NCI-H2171 treated with DMSO at 0.1 percent for 48 hours (cell line): Measurements from ENCODE around the gene FBXO21.
"Not testable (repeated sequence)": the region's sequence is repeated elsewhere in the genome, so short reads cannot be mapped to it uniquely, and the experiment has no call there.

Source experiments
- DNase-seq: peaks from one replicate; lab custom pipeline; 2025; lab: John Stamatoyannopoulos, UW

FBXO21 gene, protein sequence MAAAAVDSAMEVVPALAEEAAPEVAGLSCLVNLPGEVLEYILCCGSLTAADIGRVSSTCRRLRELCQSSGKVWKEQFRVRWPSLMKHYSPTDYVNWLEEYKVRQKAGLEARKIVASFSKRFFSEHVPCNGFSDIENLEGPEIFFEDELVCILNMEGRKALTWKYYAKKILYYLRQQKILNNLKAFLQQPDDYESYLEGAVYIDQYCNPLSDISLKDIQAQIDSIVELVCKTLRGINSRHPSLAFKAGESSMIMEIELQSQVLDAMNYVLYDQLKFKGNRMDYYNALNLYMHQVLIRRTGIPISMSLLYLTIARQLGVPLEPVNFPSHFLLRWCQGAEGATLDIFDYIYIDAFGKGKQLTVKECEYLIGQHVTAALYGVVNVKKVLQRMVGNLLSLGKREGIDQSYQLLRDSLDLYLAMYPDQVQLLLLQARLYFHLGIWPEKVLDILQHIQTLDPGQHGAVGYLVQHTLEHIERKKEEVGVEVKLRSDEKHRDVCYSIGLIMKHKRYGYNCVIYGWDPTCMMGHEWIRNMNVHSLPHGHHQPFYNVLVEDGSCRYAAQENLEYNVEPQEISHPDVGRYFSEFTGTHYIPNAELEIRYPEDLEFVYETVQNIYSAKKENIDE

DNA sequence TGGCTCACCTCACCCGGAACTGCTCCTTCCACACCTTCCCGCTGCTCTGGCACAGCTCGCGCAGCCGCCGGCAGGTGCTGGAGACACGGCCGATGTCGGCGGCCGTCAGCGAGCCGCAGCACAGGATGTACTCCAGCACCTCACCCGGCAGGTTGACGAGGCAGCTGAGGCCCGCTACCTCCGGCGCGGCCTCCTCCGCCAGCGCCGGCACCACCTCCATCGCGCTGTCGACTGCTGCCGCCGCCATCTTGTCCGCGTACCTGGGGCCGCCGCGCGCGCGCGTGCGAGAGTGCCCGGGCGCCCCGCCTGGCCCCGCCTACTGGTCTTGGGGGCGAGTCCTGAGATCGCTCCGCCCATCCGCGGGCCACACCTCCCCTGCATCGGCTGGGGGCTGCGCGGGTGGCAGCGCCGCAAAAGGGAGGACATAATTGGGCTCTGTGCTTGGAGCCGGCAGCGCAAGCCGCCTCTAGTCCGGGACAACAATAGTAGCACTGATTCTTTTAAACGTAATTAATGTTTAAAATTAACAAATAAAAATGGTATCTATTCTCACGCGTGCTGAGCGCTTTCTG, at the start of gene FBXO21:
TSS of gene FBXO21 (minus strand) at position 261 of the 572 bp plus-strand sequence. CDS start at position 247, 14 bp downstream.
- DNase-seq, result peak; percentile 90

DNA sequence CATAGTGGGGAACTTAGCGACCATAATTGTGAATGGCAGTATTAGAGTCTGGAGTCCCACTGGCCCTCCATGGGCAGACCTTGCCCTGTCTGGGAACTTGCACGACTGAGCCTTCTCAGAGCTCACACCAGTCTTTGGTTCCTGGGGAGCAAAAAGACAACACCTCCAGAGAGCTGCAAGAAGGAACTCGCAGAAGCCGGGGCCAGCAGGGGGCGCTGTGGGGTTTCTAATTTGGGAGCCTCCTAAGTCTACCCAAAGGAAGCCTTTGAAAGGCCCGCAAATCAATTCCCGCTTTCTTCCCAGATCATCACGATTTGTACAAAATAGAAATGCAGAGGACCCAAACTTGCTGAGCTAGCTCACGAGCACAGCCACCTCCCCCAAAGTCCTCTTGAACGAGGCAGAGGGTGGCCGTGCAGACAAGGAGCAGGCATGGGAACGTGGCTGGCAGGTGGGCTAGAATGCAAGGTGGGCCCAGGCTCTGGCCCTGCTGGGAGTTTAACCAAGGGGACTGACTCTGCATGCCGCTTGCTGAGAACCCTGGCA, 46.3 kb upstream of the FBXO21 start:
- DNase-seq, result peak; percentile 76

DNA sequence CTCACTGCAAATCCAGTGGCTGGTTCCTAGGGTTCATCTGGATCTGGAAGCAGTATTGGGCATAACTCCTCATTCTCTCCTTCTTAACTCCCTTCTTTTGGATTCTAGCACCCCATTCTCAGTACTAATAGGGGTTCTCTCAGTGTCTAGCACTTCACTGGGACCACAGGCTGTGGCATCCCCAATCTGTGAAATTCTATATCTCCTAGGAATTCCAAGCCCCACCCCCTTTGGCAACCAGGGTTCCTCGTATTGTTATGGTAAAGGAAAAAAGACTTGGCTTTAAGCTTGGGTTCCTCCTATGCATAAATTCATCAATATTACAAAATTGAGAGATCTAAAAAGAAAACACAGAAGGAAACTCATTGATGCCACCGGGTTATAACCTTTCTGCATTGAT, 45.0 kb upstream of the FBXO21 start:
- peak; percentile 12 for DNase-seq

DNA sequence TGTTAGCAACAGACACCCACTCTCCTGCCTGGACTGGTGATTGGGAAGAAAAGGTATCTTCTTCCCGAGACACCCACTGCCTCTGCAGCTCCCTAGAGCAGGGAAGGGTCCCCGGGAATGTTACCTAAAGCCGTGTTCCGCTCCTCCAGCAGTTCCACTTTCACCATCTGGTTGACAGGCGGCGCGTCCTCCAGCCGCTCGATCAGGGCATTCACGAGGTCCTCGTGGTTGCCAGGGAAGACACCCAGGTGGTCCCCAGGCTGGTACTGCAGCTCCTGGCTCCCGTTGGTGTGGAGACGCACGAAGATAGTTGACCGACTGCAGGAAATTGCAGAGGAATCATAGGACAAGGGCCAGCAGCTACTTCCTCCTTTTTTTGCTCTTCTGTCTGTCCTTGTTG, 44.2 kb upstream of the FBXO21 start:
- no peak for DNase-seq

DNA sequence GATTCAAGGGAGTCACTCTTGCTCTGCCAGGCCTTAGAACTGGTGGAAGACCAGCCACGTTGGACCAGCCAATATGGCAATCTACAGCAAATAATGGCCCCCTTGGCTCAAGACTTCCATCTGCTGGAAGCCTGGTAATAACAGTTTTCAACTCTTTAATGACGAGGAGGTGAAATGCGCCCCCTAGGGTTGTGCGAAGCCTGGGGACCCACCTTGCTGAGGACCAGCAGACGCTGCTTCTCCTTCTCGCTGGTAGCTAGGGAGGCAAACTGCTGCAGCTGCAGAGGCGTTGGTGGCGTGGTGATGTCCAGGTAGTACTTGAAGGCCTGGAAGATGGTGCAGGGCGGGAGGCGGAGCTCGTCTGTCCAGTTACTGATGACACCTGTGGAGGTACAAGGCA, 41.5 kb upstream of the FBXO21 start:
- DNase-seq, result no peak

DNA sequence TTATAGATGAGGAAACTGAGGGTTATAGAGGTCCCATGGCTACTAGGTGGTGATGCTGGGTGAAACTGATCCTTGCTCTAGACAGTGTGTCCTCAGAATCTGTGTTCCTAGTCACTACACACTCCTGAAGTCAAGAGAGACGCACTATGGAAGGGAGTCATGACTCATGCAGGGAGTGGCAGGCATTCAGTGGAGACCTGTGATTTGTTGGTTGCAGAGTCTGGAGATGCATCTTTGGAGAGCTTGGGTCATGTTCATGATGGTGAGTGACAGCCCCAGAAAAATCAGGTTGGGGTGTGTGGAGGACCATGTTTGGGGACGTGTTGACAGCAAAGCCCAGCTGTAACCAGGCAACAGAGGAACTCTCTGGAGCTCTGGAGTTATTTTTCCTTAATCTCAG, 38.0 kb upstream of the FBXO21 start:
- DNase-seq, result no peak

DNA sequence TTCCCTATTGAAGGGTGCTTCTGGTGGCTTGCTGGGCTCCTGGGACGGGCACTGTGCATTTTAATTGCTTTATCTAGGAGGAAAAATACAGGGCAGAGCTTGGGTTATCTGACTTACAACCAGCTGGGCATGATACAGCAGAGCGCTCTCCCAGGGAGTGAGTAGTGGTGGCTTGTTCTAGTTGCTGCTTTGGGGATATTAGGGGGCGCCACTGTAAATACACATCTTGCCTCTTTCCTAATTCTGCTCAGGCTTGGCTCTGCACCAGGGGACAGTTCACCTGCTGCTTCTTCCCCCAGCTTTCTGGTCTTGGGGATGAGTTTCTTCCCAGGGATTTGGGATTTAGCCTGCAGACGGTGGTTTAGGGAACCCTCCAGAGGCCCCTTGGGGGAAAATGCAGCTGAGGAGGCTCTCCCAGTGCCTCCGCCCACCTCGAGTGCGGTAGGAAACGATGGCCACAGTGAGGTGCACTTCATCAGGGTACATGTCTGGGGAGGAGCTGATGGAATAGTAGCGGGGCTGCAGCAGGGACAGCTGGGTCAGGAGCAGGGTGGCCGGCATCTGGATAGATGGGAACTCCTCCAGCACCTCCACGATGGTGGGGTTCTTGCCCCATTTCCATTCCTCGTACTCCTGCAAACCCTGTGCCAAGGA, 36.9 kb upstream of the FBXO21 start:
- DNase-seq, result no peak

DNA sequence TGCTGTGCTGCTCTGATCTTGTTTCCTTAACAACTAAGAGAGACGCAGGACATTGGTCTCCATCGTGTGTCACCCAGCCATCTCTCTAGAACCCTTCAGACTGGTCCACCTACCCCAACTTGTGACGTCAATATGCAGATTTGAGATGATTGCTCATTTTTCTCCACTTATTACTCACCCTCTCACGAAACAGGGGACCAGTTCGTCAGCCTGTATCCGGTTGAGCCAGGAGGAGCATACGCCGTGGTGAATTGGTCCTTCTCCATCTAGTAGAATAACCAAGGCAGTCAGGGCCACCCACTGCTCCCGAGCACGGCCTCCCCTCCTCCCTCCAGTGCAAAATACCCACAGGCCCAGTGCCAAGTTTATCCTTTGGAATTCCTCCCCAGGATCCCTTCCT, 36.2 kb upstream of the FBXO21 start:
- DNase-seq, result no peak

DNA sequence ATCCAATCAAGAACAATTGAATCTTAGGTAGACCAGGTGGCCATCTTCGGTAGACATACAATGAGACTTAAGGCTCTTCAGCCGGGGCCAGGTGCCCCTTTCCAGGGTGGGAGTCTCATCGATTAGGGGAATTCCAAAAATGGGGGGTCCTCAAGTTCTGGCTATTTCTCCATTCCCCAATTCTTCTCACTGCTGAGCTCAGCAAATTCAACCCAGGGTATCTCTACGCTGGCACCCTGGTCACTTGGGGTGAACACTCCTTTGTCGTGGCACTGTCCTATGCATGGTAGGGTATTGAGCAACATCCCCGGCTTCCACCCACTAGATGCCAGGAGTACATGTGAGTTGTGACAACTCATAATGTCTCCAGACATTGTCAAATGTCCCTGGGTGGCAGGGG, 34.9 kb upstream of the FBXO21 start:
- no peak for DNase-seq

DNA sequence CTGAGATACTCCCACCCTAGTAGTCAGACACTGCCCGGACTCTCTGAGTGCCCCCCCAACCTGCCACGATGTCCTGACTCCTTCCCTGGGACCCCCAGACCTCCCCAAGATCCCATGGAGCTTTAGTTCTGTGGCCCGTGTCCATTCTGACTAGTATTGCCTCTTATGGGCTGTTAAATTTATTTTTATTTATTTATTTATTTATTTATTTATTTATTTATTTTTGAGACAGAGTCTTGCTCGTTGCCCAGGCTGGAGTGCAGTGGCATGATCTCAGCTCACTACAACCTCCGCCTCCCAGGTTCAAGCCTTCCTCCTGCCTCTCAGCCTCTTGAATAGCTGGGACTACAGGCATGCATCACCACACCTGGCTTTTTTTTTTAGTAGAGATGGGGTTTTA, 30.7 kb upstream of the FBXO21 start:
- DNase-seq, result not testable (repeated sequence)

DNA sequence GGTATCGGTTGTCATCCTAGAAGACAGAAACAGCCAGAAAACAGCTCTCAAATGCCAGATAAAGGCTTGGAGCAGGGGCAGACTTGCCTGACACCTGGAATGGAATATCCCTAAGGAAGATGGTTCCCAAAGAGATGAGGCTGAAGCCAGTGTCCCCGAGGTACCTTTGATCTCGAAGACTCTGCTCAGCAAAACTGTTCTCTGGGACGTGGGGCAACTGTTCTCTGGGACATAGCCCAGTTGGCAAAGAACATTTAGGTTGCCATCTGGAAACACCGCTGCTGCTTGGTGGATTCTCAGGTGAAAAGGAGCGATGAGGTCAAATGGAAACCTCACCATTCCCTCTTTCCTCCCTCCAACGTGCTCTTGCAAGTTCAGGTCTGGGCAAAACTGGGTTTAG, 27.9 kb upstream of the FBXO21 start:
- DNase-seq, result no peak

DNA sequence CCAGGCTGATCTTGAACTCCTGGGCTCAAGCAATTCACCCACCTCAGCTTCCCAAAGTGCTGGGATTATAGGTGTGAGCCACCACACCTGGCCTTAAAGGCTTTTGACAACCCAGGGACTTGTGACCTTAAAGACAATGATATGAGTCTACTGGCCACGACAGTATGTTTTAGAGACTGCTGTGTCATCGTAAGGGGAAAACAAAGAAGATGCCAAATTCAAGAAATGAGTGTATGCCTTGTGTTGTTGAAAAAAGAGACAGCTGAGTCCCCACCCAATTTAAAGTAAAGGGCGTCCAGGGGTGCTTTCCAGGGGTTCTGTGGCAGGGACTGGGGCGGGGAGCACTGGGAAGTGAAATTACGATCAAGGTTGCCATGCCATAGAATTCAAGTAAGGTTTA, 26.4 kb upstream of the FBXO21 start:
- no peak for DNase-seq

DNA sequence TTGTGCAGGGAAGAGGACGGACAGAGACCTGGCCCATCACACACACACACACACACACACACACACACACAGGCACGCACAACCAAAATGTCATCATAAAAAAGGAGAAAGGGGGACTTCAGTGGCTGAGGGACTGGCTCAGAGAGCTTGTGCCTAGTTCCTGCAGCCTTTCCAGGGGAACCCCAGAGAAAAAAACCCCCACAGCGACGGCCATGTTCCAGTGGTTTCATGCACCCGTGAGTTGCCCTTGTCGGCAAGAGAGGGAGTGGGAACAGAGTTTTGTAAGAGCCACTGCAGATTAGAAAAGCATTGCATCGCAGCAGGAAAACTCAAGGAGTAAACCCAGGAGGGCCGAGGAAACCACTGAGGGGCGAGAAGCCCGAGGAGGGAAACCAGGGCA, 24.5 kb upstream of the FBXO21 start:
- no peak for DNase-seq

DNA sequence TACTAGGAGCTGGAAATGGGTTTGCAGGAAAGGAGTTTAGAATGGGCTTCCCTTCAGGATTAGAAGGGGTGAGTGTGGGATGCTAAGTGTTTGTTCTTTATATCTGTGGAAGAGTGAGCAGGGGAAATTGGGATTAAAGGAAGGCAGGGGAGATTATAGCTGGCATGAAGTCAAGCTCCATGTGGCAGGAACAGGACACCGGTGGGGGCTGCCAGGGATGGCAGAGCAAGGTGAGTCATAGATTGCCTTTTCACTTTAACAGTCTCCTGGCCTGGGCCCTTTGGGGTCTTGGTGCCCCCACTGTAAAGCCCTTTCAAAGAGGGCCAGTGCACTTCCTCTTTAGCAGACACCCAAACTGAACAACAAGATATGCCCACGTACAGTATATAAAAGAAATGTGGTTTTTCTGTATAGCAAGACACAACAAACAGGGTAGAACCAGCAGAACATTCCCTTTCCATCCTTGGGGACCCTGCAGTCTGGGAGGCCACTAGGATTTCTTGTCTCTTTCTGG, 23.1 kb upstream of the FBXO21 start:
- DNase-seq, result no peak

DNA sequence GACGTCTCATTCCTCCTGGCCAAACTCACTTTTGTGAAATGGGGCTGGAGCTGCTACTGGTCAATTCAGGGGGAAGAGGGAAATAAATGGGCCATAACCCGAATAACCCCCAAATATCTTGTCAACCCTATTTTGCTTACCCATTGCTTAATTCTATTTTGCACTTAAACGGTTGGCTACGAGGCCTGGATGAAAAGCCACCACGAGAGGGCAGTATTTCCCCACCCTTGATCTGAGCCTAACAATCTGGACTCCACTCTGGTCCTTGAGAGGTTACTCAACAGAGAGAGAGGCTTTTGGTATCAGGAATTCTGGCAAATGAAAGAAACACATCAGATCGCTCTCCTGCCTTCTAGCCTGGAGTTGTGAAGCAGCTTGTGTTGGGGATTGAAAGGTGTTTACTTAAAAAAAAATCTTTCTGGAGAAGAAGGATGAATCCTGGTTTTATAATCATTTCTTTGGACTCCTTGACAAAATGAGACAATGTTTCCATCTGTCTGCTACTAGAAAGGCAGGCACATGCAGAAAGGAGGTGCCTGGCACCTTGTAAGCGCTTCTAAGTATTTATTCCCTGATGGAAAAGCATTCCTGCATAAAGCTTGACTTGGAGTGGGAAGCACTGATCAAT, 22.4 kb upstream of the FBXO21 start:
- peak; percentile 89 for DNase-seq

DNA sequence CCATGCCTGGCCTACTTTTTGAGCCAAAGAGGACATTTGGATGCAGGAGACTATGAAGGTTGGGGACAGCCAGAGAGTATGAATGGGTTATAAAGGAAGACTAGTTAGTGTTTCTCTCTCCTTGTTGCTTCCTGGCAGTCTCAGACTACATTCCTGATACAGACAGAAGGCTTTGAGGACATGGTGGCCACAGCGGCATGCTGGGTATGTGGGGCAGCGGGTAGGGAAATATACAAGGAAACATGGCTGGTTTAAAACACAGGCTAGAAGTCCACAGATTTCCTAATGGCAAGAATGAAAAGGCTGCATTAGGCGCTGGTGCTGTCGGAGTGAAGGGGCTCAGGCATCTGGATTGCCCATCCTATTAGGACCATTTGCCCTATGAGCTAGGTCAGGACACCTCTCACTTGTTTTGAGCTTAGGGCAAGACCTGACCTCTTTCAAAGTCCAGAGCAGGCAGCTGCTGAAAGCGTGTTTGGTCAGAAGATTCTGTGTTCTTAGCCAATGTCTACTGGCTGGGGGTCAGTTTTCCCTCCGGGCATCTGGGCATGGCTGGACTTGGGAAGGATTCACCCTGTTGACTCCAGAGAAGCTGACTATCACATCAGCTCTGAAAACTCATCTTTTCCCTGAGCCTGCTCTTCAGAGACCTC, 20.1 kb upstream of the FBXO21 start:
- no peak for DNase-seq

DNA sequence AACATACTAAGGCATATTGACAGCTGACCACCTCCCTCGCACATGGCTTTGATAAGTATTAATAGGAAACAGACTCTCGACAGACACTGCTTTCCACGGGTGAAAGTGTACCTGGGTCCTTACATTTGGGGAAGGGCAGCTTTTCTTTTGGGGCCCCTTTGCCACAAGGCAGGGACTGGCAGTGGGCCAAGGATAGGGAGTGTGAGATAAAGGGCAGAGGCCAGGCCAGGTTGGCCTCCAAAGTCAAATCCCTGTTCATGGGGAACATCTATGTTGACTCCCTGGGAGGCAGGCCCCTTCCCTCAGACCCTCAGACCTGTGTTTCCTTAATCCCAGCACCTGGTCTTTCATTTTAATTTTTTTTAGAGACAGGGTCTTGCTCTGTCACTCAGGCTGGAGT, 19.4 kb upstream of the FBXO21 start:
- DNase-seq, result no peak

DNA sequence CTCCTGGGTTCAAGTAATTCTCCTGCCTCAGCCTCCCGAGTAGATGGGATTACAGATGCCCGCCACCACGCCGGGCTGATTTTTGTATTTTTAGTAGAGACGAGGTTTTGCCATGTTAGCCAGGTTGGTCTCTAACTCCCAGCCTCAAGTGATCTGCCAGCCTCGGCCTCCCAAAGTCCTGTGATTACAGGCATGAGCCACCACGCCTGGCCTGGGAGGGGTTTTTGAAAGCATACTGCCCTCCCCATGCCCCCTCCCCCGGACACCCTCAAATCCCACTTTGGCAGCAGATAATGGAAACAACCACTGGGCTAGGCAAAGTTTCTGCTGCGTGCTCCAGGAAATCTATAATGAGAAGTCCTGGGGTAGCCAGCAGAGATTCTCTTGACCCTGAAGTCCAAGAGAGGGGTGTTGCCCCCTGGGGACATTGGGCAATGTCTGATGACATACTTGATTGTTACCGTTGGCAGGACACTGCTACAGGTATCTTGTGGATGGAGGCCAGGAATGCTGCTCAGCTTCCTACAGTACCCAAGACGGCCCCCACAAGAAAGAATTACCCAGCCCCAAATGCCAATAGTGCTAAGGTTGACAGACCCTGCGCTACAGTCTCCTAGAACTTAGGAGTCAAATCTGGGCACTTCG, 18.7 kb upstream of the FBXO21 start:
- no peak for DNase-seq

DNA sequence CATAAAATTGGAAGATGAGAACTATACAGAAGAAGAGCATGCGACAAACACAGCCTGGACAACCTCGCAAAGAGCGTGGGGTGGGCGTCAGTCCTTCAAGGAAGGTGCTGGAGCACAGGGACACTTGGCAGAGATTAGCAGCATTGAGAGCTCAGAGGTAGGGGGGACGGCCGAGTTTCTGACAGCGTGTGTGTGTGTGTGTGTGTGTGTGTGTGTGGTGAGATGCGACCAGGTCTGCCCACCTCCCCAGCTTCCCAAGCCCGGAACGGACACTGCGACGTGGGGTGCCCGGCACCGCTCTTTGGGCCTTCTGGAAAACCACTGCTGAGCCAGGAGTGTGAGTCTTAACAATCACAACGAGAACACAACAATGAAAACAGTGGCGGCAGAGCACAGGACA, 17.9 kb upstream of the FBXO21 start:
- no peak for DNase-seq

DNA sequence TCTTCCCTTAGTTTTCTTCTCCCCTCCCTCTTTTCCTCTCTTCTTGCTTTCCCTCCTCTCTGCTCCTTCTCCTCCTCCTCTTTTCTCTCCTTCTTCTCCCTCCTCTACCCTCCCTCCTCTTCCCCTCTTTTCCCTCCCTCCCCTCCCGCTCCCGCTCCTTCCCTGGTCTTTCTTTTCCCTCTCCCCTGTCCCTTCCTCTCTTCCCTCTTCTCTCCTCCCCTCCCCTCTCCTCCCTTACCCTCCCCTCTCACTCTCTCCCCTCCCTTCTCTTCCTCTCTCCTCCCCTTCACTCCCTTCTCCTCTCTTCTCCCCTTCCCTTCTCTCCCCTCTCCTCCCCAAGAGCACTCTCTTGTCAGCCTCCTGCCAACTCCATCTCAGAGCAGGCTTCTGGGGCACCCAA, 17.4 kb upstream of the FBXO21 start:
- no peak for DNase-seq

DNA sequence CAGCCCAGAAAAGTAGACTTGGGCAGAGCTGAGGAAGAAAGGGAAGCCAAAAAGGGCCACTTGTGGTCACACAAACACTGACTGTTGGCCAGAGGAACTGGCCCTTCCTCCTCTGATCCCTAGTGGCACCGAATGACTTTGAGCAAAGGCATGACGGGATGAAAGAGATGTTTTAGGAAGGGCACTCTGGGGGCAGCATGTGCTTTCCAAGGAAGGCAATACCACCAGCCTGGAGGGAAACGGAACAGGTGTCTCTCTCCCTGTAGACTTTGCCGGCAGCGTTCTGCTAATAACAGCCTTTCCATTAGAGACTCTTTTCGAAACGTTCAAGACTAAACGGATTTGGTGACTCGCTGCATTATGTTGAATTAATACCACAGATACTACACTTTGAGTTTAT, 12.3 kb upstream of the FBXO21 start:
- peak; percentile 11 for DNase-seq
